Stimulated activated CD4-positive, alpha-beta T cell treated with anti-CD3 and anti-CD28 coated beads, Interleukin-15, amount 100 ng/mL, for 48 hours (primary cell): Measurements from ENCODE around the gene ABCC6.

Experiments
- DNase-seq, 2 donors: peaks; one replicate each; pipeline ENCODE4 v3.0.0-alpha.2; 2020; ENCODE audit warnings: low read depth in 2 of 2

ABCC6 gene

DNA sequence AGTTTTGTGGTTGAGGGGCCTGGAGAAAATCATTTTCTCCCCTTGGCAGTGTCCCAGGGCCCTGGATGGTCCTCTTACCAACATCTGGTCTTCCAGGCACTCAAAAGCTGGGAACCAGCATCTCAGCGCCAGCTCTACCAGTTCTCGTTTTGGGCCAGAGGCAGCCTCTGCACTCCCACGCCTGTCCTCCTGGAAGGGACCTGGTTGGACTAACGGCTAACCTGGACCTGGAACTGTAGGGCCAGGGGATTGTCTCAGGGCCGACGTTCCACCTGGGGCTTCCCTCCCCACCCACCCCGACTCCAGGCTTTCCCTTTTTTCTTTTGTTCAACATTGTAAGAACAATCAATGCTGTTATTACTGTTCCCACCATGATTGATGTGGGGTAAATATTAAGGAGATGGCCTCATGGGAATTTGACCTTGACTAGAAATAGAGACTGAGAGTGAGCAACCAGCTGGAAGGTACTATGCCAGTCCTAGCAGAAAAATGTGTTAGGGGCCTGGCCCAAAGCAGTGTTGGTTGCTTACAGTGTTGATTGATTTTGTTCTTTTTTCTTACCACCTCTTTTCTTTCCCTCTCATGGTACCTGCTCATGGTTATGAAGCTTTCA, 81.4 kb downstream of the ABCC6 start:
- no peak for DNase-seq

DNA sequence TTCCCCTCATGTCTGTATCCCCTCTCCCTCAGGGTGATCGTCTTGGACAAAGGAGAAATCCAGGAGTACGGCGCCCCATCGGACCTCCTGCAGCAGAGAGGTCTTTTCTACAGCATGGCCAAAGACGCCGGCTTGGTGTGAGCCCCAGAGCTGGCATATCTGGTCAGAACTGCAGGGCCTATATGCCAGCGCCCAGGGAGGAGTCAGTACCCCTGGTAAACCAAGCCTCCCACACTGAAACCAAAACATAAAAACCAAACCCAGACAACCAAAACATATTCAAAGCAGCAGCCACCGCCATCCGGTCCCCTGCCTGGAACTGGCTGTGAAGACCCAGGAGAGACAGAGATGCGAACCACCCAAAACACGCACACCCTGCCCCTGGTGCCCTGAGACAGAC, 82.2 kb downstream of the ABCC6 start:
- no peak for DNase-seq

DNA sequence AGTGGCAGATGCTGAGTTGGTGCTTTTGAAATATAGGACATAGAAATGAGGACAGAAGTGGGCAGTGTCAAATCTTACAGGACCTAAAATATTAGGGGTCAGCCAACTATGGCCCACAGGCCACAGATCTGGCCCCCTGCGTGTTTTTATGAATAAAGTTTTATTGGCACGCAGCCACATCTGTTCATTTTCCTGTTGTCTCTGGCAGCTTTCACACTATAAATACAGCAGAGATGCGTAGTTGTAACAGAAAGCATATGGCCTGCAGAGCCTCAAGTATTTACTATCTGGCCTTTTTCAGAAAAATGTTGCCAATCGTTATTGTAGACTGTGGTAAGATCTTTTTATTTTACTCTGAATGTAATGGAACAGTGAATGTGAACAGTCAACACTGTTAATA, 82.8 kb downstream of the ABCC6 start:
- DNase-seq = no peak

DNA sequence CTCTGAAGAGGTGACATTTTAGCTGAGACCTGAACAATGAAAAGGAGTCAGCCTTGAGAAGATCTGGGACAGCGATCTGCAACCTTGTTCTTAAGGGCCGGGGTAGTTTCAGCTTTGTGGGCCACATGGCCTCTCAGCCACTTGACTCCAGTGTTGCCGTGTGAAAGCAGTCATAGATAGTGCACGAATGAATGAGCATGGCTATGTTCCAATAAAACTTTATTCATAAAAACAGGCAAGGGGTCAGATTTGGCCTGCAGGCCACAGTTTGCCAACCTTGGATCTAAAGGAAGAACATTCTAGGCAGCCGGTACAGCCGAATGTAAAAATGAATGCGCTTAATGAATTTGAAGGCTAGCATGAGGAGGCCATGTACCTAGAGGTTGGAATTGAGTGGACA, 83.5 kb downstream of the ABCC6 start:
- no peak for DNase-seq

DNA sequence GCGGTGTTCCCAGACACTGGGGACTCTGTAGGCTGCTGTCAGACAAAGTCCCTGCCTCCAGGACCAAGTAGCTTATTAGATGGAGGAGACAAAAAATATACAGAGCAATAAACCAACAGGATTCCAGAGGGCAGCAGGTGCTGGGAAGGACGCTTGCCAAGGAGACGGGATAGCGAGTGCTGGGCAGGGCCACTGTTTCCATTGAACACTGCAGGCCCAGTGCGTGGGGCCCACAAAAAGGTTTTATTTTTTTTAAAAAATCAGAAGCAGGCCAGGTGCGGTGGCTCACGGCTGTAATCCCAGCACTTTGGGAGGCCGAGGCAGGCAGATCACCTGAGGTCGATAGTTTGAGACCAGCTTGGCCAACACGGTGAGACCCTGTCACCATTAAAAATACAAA, 84.2 kb downstream of the ABCC6 start:
- DNase-seq = no peak

DNA sequence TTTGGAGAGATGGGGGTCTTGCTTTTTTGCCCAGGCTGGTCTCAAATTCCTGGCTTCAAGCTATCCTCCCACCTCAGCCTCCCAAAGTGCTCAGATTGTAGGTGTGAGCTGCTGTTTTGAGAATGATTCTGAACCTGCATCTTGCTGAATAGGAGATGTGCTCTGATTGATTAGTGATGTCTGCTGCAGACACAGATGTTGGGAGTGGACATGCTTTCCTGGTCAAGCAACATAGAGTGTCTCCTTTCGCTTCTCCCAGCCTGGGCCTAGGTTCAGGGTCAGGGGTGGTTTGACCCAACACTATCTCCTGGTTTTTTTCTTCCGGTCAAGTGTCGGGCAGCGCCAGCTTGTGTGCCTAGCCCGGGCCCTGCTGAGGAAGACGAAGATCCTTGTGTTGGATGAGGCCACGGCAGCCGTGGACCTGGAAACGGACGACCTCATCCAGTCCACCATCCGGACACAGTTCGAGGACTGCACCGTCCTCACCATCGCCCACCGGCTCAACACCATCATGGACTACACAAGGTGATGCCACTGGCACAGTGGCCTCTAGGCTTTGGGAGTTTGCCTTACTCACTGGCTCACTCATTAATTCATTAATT, 85.2 kb downstream of the ABCC6 start:
- DNase-seq = no peak

DNA sequence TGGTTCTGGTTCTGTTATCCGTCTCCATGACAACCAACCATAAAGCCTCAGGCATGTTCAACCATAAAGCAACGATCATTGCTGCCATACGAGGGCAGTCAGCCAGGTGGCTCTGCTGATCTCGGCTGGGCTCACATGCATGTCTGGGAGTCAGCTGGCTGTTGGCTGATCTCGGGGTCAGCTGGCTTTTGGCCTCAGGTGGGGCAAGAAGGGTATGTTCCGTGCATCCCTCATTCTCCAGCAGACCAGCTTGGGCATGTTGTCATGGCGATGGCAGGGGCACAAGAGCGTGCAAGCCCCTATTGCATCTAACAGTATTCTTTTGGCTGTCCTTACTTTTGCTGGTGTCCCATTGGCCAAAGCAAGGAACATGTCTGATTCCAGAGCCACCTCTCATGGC, 86.2 kb downstream of the ABCC6 start:
- no peak for DNase-seq

DNA sequence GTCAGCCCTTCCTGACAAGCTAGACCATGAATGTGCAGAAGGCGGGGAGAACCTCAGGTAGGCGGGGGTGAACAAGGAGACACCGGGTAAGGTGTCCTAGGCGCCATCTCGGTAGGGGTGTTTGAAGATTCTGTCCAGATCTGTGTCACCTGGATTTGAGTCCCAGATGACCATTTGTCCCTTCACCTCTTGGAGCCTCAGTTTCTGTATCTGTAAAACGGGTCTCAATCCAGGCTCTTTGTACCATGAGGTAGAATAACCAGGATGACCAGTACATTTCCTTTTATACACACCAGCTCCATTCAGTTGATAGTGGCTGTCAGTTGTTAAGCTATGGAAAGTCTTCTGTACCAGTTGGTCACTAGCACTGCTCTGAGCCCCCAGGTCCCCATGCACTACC, 86.7 kb downstream of the ABCC6 start:
- DNase-seq = no peak

DNA sequence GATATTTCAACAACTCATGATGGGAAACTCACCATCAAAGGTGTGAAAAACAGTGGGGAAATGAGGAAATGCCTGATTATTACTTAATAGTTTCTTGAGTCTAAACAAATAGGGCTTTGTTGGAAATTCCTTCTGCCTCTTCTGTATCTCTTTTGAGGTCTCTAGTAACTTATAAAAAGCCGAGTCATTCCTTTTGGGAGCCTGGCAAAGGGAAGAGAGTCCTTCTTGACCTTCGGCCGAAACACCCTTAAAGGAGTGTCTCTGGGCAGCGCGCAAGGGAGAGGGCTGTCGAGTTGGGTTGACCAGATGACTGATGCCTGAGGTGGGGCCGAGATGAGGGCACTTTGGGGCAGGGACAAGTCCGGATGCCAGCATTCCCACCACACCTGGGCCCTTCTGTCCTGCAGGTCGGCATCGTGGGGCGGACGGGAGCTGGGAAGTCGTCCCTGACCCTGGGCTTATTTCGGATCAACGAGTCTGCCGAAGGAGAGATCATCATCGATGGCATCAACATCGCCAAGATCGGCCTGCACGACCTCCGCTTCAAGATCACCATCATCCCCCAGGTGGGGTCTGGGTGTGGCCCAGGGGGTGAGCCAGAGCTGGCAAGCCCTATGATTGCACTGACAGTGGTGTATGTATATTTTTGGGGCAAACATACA, 89.2 kb downstream of the ABCC6 start:
- no peak for DNase-seq

DNA sequence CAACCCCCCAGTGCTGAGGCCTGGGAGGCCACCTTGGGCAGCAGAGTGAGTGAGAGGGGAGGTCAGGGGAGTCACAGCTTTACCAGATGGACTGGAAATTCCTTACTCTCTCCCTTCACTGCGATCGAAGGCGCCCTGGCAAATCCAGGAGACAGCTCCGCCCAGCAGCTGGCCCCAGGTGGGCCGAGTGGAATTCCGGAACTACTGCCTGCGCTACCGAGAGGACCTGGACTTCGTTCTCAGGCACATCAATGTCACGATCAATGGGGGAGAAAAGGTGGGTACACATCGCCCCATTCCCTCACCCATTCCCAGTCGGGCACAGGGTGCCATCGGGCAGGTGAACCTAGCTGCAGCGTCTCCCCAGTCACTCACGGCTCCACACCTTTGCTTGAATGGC, 91.6 kb downstream of the ABCC6 start:
- no peak for DNase-seq

DNA sequence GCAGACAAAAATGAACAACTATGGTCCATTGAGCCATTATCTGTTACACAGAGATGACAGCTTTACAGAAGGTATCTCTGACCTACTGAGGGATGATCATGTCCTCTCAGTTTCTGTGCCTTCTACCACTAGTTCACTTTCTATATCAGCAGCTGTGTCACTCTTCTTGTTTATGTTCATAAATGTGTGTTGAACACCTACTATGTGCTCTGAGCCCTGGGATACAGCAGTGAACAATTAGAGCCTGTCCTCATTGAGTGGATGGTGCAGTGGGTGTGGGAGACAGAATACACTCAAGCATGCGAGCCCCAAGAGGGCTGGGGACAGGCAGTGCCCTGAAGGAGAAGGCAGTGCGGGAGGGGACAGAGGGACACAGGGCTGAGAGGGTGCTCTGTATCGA, 92.1 kb downstream of the ABCC6 start:
- no peak for DNase-seq

DNA sequence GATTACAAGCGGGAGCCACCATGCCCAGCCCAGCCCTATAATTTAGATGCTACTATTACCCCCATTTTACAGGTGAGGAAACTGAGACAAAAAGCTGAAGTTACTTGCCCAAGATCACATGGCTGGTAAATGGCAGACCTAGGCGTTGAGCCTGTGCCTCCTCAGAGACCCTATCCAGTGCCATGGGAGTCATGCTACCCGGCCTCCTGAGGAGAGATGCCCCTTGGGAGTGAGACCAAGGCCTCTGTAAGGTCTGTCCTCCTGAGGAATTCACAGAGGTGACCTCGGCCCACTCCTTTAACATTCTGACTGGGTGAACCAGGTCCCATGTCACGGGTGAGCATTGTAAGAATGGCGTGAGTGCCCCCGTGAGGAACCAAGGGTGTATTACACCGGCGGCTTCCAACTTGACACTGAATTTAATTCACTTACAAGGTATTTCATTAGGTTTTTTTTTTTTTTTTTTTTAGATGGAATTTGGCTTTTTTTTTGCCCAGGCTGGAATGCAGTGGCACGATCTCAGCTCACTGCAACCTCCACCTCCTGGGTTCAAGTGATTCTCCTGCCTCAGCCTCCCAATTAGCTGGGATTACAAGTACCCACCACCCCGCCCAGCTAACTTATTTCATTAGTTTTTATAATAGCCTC, 95.7 kb downstream of the ABCC6 start:
- DNase-seq = peak; percentile 47 to 62

DNA sequence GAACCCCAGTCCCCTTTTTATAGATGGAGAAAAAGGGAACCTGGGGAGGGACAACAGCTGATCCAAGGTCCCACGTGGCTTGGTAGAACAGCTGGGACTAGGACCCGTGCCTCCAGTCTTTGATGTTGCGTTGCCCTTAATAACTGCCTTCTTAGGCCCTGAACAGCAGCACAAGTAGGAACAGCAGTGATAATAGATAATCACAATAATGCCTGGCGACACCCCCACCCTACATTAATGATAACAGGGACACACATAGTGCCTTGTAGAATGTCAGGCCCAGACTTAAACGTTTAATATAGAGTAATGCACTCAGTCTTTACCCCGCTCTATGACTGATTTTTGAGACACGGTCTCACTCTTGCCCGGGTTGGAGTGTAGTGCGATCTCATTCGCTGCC, 96.4 kb downstream of the ABCC6 start:
- DNase-seq = no peak

DNA sequence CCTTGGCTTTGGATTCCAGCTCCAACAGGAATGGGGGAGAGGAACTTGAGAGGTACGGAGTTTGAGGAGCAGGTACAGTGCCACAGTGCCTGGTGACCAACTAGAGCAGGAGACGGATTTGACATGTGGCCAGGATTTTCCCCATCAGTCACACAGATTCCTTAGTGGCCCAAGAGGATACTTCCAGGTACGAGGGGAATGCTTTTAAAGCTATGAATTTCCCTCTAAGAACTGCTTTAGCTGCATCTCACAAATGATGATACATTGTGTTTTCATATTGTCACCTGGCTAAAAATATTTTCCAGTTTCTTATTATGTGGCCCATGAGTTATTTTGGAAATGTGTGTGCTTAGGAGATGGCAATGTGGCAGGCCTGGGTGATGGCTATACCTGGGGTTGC, 98.3 kb downstream of the ABCC6 start:
- no peak for DNase-seq

DNA sequence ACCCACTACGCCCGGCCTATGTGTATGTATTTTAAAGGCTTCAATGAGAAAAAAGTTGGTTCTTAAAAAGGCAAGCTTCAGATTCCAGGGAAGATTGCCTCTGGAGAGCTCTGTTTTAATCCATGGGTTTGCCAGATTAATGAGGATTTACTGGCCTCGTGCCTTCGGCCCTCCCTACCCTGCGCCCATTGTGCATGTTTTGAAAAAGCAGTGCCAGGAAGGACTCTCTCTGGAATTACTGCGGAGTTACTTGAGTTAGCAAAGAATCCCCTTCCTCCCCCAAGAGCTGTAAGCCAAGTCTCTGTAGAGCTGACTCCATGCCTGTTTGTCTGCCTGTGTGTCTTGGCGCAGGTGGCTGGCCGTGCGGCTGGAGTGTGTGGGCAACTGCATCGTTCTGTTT, 98.9 kb downstream of the ABCC6 start:
- no peak for DNase-seq

DNA sequence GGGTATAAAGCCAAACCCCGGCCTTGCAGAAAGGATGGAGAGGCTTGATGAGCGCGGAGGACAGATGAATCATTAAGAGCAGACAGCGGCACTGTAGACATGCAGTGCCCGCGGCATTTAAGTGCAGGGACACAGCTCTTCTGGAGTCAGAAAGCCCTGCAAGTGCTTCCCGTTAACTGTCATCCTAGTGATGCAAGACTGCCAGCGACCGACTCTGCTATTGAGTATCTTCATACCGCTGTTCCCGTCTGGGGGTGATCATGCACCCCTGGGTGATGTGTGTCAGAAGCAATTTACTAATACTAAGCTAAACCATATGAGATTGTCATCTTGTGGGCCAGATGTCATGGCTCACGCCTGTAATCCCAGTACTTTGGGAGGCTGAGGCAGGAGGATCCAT, 101.0 kb downstream of the ABCC6 start:
- no peak for DNase-seq

DNA sequence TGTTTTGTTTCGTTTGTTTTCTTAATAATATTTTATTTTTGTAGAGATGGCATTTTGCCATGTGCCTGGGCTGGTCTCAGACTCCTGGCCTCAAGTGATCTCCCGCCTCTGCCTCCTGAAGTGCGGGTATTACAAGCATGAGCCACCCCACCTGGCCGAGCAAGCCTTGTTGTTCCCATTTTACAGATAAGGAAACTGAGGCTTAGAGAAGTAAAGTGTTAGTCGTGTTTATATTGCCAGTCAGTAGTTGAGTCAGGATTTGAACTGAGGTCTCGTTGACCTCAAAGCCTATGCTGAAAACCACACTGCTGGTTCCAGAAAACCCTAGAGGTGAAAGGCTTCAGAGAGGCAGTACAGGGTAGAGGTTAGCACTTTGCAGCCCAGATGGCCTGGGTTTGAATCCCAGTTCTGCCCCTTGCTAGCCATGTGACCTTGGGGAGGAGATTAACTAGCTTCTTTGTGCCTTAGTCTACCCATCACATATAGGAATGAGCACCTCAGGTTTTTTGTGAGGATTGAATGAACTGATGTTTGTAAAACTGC, 102.0 kb downstream of the ABCC6 start:
- DNase-seq = no peak

DNA sequence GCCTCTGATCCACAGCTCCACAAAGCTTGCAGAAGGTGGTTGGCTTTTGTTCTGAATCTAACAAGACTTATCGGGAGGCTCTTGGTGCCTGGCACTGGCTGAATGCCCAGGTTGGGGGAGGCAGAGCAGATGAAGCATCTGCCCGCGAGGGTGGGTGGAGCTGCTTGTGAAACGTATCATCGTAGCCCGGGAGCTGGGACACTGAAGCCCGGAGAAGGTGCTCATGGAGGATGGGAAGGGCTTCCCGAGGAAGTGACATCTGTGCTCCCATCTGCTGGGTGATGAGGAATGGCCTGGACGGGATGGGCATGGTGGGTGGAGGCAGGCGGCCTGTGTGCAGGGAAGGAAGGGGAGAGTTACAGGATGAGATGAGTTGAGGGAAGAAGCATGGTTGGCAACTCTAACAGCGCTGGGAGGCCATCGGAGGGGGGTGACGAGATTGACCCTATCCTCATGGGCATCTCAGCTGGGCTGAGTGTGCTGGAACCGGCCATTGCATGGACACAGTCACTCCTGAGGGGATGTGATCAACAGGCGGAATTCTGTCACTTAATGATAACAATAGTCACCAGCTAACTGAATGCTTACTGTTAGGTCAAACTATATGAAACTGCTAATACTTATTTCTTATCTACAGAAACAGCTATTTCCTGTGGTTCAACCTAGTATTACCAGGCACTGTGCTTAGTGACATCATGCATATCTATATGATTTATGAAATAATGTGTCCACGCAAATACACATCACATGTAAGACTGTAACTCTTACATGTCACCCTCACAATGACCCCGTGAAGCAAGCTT, 102.7 kb downstream of the ABCC6 start:
- DNase-seq = no peak

DNA sequence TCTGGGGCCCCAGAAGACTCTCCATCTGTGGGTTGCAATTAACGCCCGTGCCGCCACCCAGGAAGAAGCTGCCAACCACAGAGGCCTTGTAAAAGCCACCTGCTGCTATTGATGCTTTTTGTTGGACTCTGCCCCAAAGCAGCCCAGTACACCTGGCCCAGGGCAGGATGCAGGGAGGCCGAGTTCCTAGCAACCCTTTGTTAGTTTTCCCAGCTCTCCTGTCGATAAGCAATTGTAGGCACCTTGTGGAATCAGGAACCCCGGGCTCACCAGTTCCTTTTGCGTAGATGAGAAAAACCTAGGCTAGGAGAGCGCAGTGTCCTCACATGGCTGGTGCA, 103.3 kb downstream of the ABCC6 start:
- no peak for DNase-seq

DNA sequence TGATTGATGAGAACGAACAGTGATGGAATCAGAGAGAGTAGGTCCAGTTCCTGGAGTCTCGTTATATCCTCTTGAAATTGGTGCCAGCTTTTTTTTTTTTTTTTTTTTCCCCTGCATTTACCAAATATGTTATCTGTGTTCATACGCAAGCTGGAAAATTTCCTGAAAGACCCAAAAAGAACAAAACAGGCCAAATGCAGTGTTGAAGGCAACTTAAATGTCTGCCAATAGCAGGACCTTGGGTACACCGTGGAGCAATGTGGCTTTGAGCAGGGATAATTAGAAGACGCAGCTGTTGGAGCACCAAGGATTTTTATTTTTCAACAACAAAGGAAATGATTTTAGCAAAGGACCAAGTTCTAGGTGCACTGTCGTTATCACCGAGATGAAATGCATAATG, 105.0 kb downstream of the ABCC6 start:
- no peak for DNase-seq

DNA sequence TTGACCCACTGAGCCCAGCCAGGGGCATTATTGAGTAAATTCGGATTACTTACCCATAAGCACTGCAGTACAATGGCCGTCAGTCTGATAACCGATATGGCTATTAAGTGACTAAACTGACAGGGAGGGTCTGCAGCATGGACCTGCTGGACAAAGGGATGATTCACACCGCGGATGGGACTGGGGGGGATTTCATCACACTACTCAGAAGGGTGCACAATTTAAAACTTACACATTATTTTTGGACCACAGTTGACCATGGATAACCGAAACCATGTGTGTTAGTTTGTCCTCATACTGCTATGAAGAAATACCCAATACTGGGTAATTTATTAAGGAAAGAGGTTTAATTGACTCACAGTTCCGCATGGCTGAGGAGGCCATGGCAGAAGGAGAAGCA, 106.5 kb downstream of the ABCC6 start:
- no peak for DNase-seq

DNA sequence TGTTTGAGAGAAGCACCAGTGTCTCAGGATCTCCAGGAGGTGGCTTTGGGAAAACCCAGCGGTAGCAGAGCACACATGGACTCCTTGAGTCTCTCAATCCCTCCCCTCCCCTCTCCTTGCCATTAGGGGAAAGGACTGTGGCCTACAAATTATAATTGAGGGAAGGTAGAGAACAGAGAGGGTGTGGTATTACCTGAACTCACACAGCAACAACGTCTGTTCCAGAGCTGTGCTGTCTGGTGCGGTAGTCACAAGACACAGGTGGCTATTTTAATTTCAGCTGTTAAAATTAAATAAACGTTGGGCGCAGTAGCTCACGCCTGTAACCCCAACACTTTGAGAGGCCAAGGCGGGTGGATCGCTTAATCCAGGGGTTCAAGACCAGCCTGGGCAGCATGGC, 110.2 kb downstream of the ABCC6 start:
- DNase-seq = no peak
